ENCODE measurements around the gene AFAP1.

DNA sequence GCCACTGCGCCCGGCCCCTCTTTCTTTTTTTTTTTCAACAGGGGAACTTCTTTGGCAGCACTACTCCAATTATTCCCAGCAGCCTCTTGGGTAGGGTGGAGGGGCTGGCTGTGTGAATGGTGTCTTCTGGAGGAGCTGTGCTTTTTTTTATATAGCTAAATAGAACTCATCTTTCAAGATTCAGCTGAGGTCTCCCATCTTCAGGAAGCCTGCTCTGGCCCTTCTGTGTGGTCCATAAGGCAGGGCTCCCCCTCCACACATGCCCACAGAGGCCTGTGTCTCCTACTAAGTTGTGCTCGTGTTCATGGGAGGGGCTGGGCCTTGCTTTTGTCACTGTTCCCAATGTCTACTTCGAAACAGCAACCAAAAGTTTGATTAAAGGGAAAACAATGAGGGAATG lies 116.8 kb downstream of the AFAP1 start:
- TF ChIP-seq CTCF (IDR thresholded peaks at IDR 0.05) (no peak), POLR2A (IDR thresholded peaks at IDR 0.05) (no peak)

Measured in lower leg skin (tissue), 3 donors.